SK-N-SH treated with all-trans-retinoic acid at 6 μM for 48 hours (cell line): Measurements from ENCODE around the gene PID1.

Source experiments
- ATAC-seq: fragments of 200-7000 bp; cut with Tn5 transposase; 3 replicates; pipeline ENCODE4 v1.9.1; 2020; ENCODE audit warnings: mild to moderate bottlenecking, moderate library complexity
- ARNTL ChIP-seq: fragments of 450-650 bp; formaldehyde crosslinking; IDR thresholded peaks from 2 replicates; pipeline ENCODE4 v1.5.0; 2020; ENCODE audit warnings: low read depth, mild to moderate bottlenecking, moderate library complexity, borderline replicate concordance
- BACH2 ChIP-seq: fragments of 250-450 bp; sonication (Bioruptor Pico); IDR thresholded peaks from 2 replicates; pipeline ENCODE4 v1.9.0; 2021; ENCODE audit warnings: mild to moderate bottlenecking, borderline replicate concordance
- CREB5 ChIP-seq: fragments of 250-450 bp; sonication (Bioruptor Pico); IDR thresholded peaks from 2 replicates; pipeline ENCODE4 v1.5.1; 2020; ENCODE audit warnings: low read depth, mild to moderate bottlenecking, moderate library complexity
- CSDC2 ChIP-seq: fragments of 250-450 bp; sonication (Bioruptor Pico); IDR thresholded peaks from 2 replicates; pipeline ENCODE4 v1.5.0; 2020; ENCODE audit warnings: mild to moderate bottlenecking, moderate library complexity
- GLIS3 ChIP-seq: fragments of 250-450 bp; sonication (Bioruptor Pico); IDR thresholded peaks from 2 replicates; pipeline ENCODE4 v1.5.0; 2020; ENCODE audit warnings: mild to moderate bottlenecking, moderate library complexity
- ISL1 ChIP-seq: fragments of 250-450 bp; sonication (Bioruptor Pico); IDR thresholded peaks from 2 replicates; pipeline ENCODE4 v2.1.2; 2022; ENCODE audit warnings: mild to moderate bottlenecking, moderate library complexity
- PATZ1 ChIP-seq: fragments of 250-450 bp; sonication (Bioruptor Pico); IDR thresholded peaks from 2 replicates; pipeline ENCODE4 v1.8.0; 2020; ENCODE audit warnings: mild to moderate bottlenecking, moderate library complexity, borderline replicate concordance
- POU6F1 ChIP-seq: fragments of 250-450 bp; sonication (Bioruptor Pico); IDR thresholded peaks from 2 replicates; pipeline ENCODE4 v1.8.0; 2021; ENCODE audit warnings: low read depth, mild to moderate bottlenecking, moderate library complexity, borderline replicate concordance
- SNAI2 ChIP-seq: fragments of 250-450 bp; sonication (Bioruptor Pico); IDR thresholded peaks from 2 replicates; pipeline ENCODE4 v1.5.0; 2020; ENCODE audit warnings: mild to moderate bottlenecking, moderate library complexity
- TCF4 ChIP-seq: fragments of 250-450 bp; sonication (Bioruptor Pico); IDR thresholded peaks from 2 replicates; pipeline ENCODE4 v1.8.0; 2021; ENCODE audit warnings: mild to moderate bottlenecking, moderate library complexity, borderline replicate concordance
- TOX ChIP-seq: fragments of 250-450 bp; sonication (Bioruptor Pico); IDR thresholded peaks from 2 replicates; pipeline ENCODE4 v1.8.0; 2021; ENCODE audit warnings: mild to moderate bottlenecking, moderate library complexity, borderline replicate concordance
- TSHZ2 ChIP-seq: fragments of 250-450 bp; sonication (Bioruptor Pico); IDR thresholded peaks from 2 replicates; pipeline ENCODE4 v1.5.0; 2020; ENCODE audit warnings: mild to moderate bottlenecking, moderate library complexity
- ZFP30 ChIP-seq: fragments of 450-650 bp; formaldehyde crosslinking; IDR thresholded peaks from 2 replicates; pipeline ENCODE4 v1.5.0; 2022; ENCODE audit warnings: mild to moderate bottlenecking, moderate library complexity
- ZNF565 ChIP-seq: fragments of 450-650 bp; formaldehyde crosslinking; conservative IDR thresholded peaks from 2 replicates; pipeline ENCODE4 v1.5.0; 2020; ENCODE audit warnings: low read depth, mild to moderate bottlenecking, moderate library complexity
- ZNF70 ChIP-seq: fragments of 450-650 bp; formaldehyde crosslinking; IDR thresholded peaks from 2 replicates; pipeline ENCODE4 v1.5.0; 2020; ENCODE audit warnings: mild to moderate bottlenecking, moderate library complexity
- ZNF8 ChIP-seq: fragments of 450-650 bp; formaldehyde crosslinking; IDR thresholded peaks from 2 replicates; pipeline ENCODE4 v1.5.0; 2020; ENCODE audit warnings: mild to moderate bottlenecking, moderate library complexity

PID1 gene

GRCh38 chr2:229087843-229088516 lies 183.1 kb downstream of the PID1 start (continued):
- TF ChIP-seq POU6F1 (CRISPR knock-in tag) (no peak), TOX (no peak)

GRCh38 chr2:229087267-229087666 lies 183.8 kb downstream of the PID1 start:
- TF ChIP-seq ZFP30, result no peak
- ATAC-seq, result no peak

GRCh38 chr2:229085439-229085838 lies 185.6 kb downstream of the PID1 start:
- ATAC-seq, result no peak
- TF ChIP-seq ZNF565 (CRISPR knock-in tag), result no peak
- TF ChIP-seq ZFP30, result no peak
- no peak for TF ChIP-seq BACH2 (CRISPR knock-in tag)
- TF ChIP-seq CREB5 (CRISPR knock-in tag), result no peak
- no peak for TF ChIP-seq ISL1
- no peak for TF ChIP-seq ARNTL (CRISPR knock-in tag)
- no peak for TF ChIP-seq POU6F1 (CRISPR knock-in tag)
- no peak for TF ChIP-seq ZNF70 (CRISPR knock-in tag)
- TF ChIP-seq GLIS3, result no peak
- TF ChIP-seq CSDC2 (CRISPR knock-in tag), result no peak
- TF ChIP-seq SNAI2 (CRISPR knock-in tag), result no peak
- TF ChIP-seq ZNF8, result no peak
- TF ChIP-seq PATZ1 (CRISPR knock-in tag), result no peak
- TF ChIP-seq TCF4 (CRISPR knock-in tag), result no peak

- ATAC-seq, result no peak
- TF ChIP-seq ISL1 (0 out of 2 replicates have a peak, but pooled peaks have one; percentile 16), TSHZ2 (CRISPR knock-in tag) (no peak)
Measured at GRCh38 chr2:229084447-229084846, 186.6 kb downstream of the PID1 start.
